Mesothelial cell of epicardium (in vitro differentiated cells): ENCODE data around the gene RUFY2. TPM values are rescaled to one million over a fixed set of nuclear protein-coding genes. Genes with fewer than 3 reads are reported as not detected.

ENCODE experiments used
- DNase-seq, 2 experiments: peaks; one replicate each; pipeline ENCODE4 v3.0.0; 2021; ENCODE audit warnings: low spot score in 2 of 2; ENCODE audit not compliant: unreplicated experiment in 2 of 2
- H3K27ac Mint-ChIP-seq: 2 replicates; pipeline ENCODE4 v1.8.0; 2021; ENCODE audit warnings: mixed read lengths
- H3K27me3 Mint-ChIP-seq: 2 replicates; pipeline ENCODE4 v1.8.0; 2021; ENCODE audit warnings: low read depth, mixed read lengths
- H3K36me3 Mint-ChIP-seq: 2 replicates; pipeline ENCODE4 v1.8.0; 2021; ENCODE audit warnings: mixed read lengths
- H3K4me1 Mint-ChIP-seq: 2 replicates; pipeline ENCODE4 v1.8.0; 2021; ENCODE audit warnings: mixed read lengths
- H3K4me3 Mint-ChIP-seq: 2 replicates; pipeline ENCODE4 v1.8.0; 2021; ENCODE audit warnings: mild to moderate bottlenecking, moderate library complexity, mixed read lengths
- H3K9me3 Mint-ChIP-seq: 2 replicates; pipeline ENCODE4 v1.8.0; 2021; ENCODE audit warnings: mixed read lengths
- total RNA-seq: library from RNA; stranded (reverse); gene quantifications from 3 replicates; pipeline ENCODE4 v1.2.1, GENCODE V29; 2021
- TF ChIP-seq, protein P1 (sequence below): fragments of 200-600 bp; sonication (generic); IDR thresholded peaks from one replicate; pipeline ENCODE4 v1.5.0; 2021; ENCODE audit warnings: antibody characterized with exemption; ENCODE audit not compliant: unreplicated experiment

Gene RUFY2
- total RNA-seq, 1 donor from 2014 or later, result 39.6 TPM

DNA sequence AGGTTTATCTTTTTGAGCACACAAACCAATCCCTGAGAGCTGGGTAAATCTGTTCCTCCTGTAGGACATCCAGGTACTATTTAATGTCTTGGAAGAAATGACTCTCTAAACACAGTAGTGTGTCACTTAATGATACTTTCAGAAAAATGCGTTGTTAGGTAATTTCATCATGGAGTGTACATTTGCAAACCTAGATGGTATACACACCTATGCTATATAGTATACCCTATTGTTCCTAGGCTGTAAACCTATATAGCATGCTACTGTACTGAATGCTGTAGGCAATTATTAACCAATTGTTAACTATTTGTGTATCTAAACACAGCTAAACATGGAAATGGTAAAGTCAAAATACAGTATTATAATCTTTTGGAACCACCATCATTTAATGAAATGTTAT, 10.1 kb downstream of the RUFY2 start:
- TF ChIP-seq, protein P1, sequence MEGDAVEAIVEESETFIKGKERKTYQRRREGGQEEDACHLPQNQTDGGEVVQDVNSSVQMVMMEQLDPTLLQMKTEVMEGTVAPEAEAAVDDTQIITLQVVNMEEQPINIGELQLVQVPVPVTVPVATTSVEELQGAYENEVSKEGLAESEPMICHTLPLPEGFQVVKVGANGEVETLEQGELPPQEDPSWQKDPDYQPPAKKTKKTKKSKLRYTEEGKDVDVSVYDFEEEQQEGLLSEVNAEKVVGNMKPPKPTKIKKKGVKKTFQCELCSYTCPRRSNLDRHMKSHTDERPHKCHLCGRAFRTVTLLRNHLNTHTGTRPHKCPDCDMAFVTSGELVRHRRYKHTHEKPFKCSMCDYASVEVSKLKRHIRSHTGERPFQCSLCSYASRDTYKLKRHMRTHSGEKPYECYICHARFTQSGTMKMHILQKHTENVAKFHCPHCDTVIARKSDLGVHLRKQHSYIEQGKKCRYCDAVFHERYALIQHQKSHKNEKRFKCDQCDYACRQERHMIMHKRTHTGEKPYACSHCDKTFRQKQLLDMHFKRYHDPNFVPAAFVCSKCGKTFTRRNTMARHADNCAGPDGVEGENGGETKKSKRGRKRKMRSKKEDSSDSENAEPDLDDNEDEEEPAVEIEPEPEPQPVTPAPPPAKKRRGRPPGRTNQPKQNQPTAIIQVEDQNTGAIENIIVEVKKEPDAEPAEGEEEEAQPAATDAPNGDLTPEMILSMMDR, result no peak
- Mint-ChIP-seq H3K36me3 (peaks cover 25% of the 10 kb centered on the region), H3K9me3 (no peaks in the 10 kb centered on the region), H3K27me3 (no peaks in the 10 kb centered on the region), H3K4me3 (no peak overlapping the region), H3K27ac (no peak overlapping the region), H3K4me1 (no peaks in the 10 kb centered on the region)
- no peak for DNase-seq

DNA sequence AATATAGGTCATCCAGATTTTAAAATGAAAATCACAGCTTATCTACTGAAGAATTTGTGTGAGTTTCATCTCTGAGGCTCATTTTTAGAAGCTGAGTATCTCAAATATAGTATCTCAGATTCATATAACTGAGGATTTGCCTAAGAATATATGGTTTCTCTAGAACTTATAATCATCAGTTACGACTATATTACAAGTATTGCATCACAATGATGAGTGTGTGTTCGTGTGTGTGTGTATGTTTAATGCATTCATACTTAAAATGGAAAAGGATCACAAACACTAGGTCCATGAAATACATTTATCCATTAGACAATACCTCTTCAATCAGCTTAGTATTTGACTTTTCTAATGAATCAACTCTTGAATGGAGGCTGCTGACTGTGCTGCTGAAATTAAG, 21.3 kb downstream of the RUFY2 start:
- H3K4me3 Mint-ChIP-seq, result no peak overlapping the region
- no peaks in the 10 kb centered on the region for H3K4me1 Mint-ChIP-seq
- TF ChIP-seq, protein P1, result no peak
- no peak overlapping the region for H3K27ac Mint-ChIP-seq
- H3K36me3 Mint-ChIP-seq, result peaks cover 32% of the 10 kb centered on the region
- no peaks in the 10 kb centered on the region for H3K9me3 Mint-ChIP-seq
- DNase-seq, result no peak
- no peaks in the 10 kb centered on the region for H3K27me3 Mint-ChIP-seq

DNA sequence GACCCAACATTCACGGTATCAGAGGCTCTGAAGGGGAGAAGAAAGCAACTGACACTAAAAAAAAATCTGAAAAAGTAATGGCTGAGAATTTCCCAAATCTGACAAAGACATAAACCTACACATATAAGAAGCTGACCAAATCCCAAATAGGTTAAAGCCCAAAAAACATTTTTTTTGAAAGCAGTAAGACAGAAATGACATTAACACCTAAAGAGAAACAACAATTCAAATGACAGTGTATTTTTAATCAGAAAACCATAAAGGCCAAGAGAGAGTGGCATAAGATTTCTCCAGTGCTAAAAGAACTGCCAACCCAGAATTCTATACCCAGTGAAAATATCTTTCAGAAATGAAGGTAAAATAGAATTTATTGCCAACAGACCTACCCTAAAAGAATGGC, 35.5 kb downstream of the RUFY2 start:
- Mint-ChIP-seq H3K9me3 (peaks cover 24% of the 10 kb centered on the region), H3K27me3 (no peaks in the 10 kb centered on the region), H3K27ac (no peak overlapping the region), H3K4me3 (no peak overlapping the region), H3K4me1 (no peaks in the 10 kb centered on the region), H3K36me3 (peaks cover 50% of the 10 kb centered on the region)
- no peak for DNase-seq
- TF ChIP-seq, protein P1, result no peak

DNA sequence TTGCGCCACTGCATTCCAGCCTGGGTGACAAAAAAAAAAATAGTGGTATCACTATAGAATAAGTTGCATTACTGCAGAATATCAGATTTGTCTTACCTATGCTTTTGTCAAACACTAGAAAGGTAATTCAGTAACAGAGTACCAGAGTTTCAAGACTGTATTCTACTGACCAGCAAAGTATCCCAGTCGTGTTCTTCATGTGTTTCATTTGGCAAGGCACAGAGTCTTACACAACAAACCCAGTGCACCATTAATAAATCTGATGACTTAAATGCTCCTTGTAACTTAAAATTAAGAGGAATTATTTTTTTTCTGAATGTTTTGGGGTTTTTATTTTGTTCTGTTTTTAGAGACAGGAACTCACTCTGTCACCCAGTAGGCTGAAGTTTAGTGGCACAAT, 40.0 kb downstream of the RUFY2 start:
- TF ChIP-seq, protein P1, result no peak
- Mint-ChIP-seq H3K27ac (no peak overlapping the region), H3K9me3 (peaks cover 9% of the 10 kb centered on the region), H3K27me3 (no peaks in the 10 kb centered on the region), H3K36me3 (peaks cover 39% of the 10 kb centered on the region), H3K4me3 (no peak overlapping the region), H3K4me1 (no peaks in the 10 kb centered on the region)
- no peak for DNase-seq

DNA sequence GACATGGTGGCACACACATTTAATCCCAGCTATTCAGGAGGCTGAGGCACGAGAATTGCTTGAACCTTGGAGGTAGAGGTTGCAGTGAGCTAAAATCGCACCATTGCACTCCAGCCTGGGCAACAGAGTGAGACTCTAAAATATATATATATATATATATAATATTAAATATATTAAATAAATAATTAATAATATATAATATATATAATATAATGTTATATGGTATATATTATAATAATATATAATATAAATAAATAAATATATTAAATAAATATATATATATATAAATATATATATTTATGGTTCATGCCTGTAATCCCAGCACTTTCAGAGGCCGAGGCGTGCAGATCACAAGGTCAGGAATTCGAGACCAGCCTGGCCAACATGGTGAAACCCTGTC, 40.5 kb downstream of the RUFY2 start:
- H3K9me3 Mint-ChIP-seq, result peaks cover 7% of the 10 kb centered on the region
- no peaks in the 10 kb centered on the region for H3K4me1 Mint-ChIP-seq
- DNase-seq, result no peak
- H3K36me3 Mint-ChIP-seq, result peaks cover 37% of the 10 kb centered on the region
- H3K27me3 Mint-ChIP-seq, result no peaks in the 10 kb centered on the region
- no peak overlapping the region for H3K4me3 Mint-ChIP-seq
- TF ChIP-seq, protein P1, result no peak
- H3K27ac Mint-ChIP-seq, result no peak overlapping the region

DNA sequence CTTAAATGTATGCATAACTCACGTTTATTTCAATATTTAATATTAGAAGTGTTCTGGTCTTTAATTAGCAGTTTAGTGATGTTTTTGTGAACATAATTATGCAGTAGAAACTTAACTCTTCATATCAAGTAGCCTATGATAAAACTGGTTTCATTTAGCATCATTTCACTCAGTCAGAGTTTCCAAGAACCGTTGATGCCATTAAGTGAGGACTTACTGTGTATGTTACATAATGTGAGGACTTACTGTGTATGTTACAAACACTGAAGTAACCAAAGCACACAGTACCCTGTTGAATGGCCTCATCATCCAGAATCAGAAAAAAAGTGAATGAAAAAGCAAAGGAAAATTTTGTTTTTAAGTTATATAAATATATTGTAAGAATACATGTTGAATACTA, 41.5 kb downstream of the RUFY2 start:
- Mint-ChIP-seq H3K27me3 (no peaks in the 10 kb centered on the region), H3K36me3 (peaks cover 31% of the 10 kb centered on the region), H3K4me3 (no peak overlapping the region), H3K9me3 (peaks cover 4% of the 10 kb centered on the region), H3K4me1 (no peaks in the 10 kb centered on the region), H3K27ac (no peak overlapping the region)
- DNase-seq, result no peak
- TF ChIP-seq, protein P1, result no peak
